SK-N-MC (cell line): ENCODE measurements around the gene PPARG.

Experiments used
- EZH2 ChIP-seq: fragments of 200-600 bp; sonication (generic); IDR thresholded peaks from one replicate; pipeline ENCODE4 v1.6.1; 2017; ENCODE audit warnings: antibody characterized with exemption
- FOXP2 ChIP-seq: optimal IDR thresholded peaks from 2 replicates; pipeline ENCODE3; 2011; ENCODE audit warnings: mild to moderate bottlenecking, moderate library complexity; ENCODE audit not compliant: insufficient read depth; ENCODE audit errors: extremely low read length, control extremely low read depth

GRCh38 chr3:12352253-12352652, 63.4 kb downstream of the PPARG start:
- TF ChIP-seq EZH2 = no peak
- no peak for TF ChIP-seq FOXP2
